Activated T-cell treated with anti-CD3 and anti-CD28 coated beads, Interleukin-2, amount 50 U/mL, for 24 hours (primary cell): Measurements from ENCODE around the gene ARL3.
A peak's percentile ranks its signal among the peaks of the same experiment; 100 is the strongest.
"Not testable (repeated sequence)": the region's sequence is repeated elsewhere in the genome, so short reads cannot be mapped to it uniquely, and the experiment has no call there.

Experiments
- DNase-seq: peaks from one replicate; pipeline ENCODE4 v3.0.0-alpha.2; 2020
- H3K27ac Mint-ChIP-seq: 2 replicates; pipeline ENCODE4 v1.8.0; 2020; ENCODE audit warnings: mild to moderate bottlenecking, mixed read lengths
- H3K27me3 Mint-ChIP-seq: 2 replicates; pipeline ENCODE4 v1.8.0; 2020; ENCODE audit warnings: mixed read lengths
- H3K36me3 Mint-ChIP-seq: 2 replicates; pipeline ENCODE4 v1.8.0; 2020; ENCODE audit warnings: low read depth, mixed read lengths
- H3K4me1 Mint-ChIP-seq: 2 replicates; pipeline ENCODE4 v1.8.0; 2020; ENCODE audit warnings: low read depth, mixed read lengths
- H3K4me3 Mint-ChIP-seq: 2 replicates; pipeline ENCODE4 v1.8.0; 2020; ENCODE audit warnings: mild to moderate bottlenecking, moderate library complexity, mixed read lengths
- H3K9me3 Mint-ChIP-seq: 2 replicates; pipeline ENCODE4 v1.8.0; 2020; ENCODE audit warnings: mixed read lengths

The ARL3 gene

GRCh38 chr10:102675666-102676533 is 38.3 kb downstream of the ARL3 start:
- no peak overlapping the region for H3K4me3 Mint-ChIP-seq
- peak overlapping the region; percentile 44 for H3K27ac Mint-ChIP-seq
- no peaks in the 10 kb centered on the region for H3K27me3 Mint-ChIP-seq
- peaks cover 40% of the 10 kb centered on the region for H3K4me1 Mint-ChIP-seq
- H3K36me3 Mint-ChIP-seq: peaks cover 3% of the 10 kb centered on the region
- no peaks in the 10 kb centered on the region for H3K9me3 Mint-ChIP-seq
- peak; percentile 24 for DNase-seq

DNA sequence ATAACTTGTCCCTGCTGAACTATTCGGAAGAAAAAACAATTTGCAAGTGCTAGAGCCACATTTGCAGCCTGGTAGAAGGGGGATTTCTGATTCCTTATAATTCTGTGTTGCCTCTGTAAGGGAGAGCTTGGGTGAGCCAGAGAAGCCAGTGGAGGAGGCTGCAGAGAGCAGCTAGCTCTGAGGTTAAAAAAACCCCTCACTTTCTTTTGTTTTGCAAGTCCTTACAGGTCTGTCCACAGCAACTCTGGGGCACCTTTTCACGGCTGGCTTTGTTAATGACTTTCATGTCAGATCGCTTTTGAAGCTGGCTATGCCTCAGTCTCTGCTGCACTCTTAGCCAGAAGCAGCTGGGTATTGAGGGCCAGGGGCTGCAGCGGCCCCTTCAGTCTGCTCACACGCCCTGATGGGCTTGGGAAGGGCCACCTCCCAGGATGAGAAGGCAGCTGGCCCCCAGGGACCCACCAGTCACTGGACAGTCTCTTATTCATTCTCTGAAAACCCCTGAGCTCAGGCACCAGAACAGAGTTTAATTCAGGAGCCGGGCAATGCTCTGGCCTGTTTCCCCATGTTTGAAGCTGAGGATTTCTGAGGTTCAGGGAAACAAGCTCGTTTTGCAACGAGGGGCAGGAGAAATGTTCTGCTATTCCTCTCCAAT is 39.1 kb downstream of the ARL3 start:
- Mint-ChIP-seq H3K27me3 (no peaks in the 10 kb centered on the region), H3K9me3 (no peaks in the 10 kb centered on the region), H3K27ac (peak overlapping the region; percentile 86), H3K4me3 (no peak overlapping the region), H3K36me3 (peaks cover under 1% of the 10 kb centered on the region), H3K4me1 (peaks cover 41% of the 10 kb centered on the region)
- no peak for DNase-seq

- Mint-ChIP-seq H3K27me3 (no peaks in the 10 kb centered on the region), H3K9me3 (no peaks in the 10 kb centered on the region), H3K27ac (peak overlapping the region; percentile 86), H3K4me1 (peaks cover 46% of the 10 kb centered on the region), H3K36me3 (no peaks in the 10 kb centered on the region), H3K4me3 (peak overlapping the region; percentile 71)
- no peak for DNase-seq
Measured at GRCh38 chr10:102674566-102674965, 39.6 kb downstream of the ARL3 start.

GRCh38 chr10:102673819-102674511 is 40.2 kb downstream of the ARL3 start:
- Mint-ChIP-seq H3K4me1 (peaks cover 51% of the 10 kb centered on the region), H3K27ac (peak overlapping the region; percentile 86), H3K9me3 (no peaks in the 10 kb centered on the region), H3K36me3 (no peaks in the 10 kb centered on the region), H3K27me3 (no peaks in the 10 kb centered on the region), H3K4me3 (peak overlapping the region; percentile 71)
- peak; percentile 72 for DNase-seq

DNA sequence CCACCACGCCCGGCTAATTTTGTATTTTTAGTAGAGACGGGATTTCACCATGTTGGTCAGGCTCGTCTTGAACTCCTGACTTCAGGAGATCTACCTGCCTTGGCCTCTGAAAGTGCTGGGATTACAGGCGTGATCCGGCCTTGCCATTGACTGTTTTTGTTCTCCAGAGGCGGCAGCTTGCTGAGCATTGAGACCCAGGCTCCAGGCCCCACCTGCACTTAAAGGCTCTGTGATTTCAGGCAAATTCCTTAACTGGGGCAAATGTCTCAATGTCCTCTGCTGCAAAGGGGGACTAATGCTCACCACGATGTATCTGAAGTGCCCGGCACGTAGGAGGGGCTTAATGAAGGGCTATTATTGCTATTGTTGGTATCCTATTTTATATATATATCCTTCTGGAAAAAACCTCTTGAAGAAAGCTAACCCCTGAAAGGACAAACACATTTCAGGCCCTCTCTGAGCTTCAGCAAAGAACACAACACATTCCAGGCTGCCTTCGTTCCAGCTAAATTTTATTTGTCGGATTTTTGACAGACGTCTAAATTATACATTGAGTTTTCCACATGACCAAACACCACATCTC is 40.9 kb downstream of the ARL3 start:
- Mint-ChIP-seq H3K27me3 (no peaks in the 10 kb centered on the region), H3K27ac (peak overlapping the region; percentile 86), H3K36me3 (no peaks in the 10 kb centered on the region), H3K4me3 (peak overlapping the region; percentile 71), H3K4me1 (peaks cover 56% of the 10 kb centered on the region), H3K9me3 (no peaks in the 10 kb centered on the region)
- DNase-seq: no peak

DNA sequence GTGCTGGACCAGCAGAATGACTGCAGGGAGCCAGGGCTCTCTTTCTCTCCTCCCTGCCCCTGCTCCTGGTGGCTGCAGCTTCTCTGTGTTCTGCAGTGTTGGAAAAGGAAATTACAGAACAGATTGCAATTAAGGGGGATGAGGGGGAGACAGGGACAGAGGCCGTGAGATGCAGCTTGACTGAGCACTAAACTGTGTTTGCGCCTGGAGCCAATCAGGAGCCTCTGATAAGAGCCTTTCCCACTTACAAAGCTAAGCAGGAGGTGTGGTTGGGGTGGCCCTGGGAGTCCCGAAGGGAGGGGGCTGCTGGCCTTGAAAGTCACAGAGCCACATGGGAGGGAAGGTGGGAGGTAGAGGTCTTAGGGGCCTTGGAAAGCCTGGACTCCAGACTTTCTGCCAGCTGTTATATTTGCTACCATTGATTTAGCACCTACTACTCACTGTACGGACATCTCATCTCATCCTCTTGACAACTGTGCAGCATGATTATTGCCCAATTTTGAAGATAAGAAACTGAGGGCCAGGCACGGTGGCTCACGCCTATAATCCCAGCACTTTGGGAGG is 43.2 kb downstream of the ARL3 start:
- H3K9me3 Mint-ChIP-seq: no peaks in the 10 kb centered on the region
- H3K4me3 Mint-ChIP-seq: no peak overlapping the region
- no peak overlapping the region for H3K27ac Mint-ChIP-seq
- H3K27me3 Mint-ChIP-seq: no peaks in the 10 kb centered on the region
- DNase-seq: peak; percentile 22
- H3K4me1 Mint-ChIP-seq: peaks cover 56% of the 10 kb centered on the region
- H3K36me3 Mint-ChIP-seq: no peaks in the 10 kb centered on the region

DNA sequence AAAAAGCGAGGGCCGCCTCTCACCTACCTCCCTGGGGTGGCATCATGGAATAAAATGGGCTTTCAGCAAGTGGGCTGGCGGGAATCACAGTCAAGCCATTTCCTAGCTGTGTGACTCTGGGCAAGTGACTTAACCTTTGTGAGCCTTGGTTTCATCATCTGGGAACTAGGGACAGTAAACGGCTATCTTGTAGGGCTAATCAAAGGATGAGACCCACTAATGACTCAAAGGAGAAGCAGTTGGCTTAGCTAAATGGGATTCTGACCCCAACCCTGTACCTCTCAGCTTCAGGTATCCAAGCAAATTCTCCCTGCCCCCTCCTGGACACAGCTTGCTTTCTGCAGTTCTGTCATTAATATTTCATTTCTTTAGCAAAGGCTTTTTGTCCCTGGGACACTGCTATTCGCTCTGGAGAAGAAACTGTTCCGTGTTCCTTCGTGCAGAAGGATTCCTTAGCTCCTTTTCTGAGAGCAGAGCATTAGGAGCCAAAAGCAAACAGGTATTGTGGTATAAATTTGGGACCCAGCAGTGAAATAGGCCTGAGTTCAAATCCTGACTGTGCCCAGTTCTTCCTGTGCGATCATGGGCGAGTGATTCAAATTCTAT is 44.0 kb downstream of the ARL3 start:
- Mint-ChIP-seq H3K36me3 (no peaks in the 10 kb centered on the region), H3K27ac (no peak overlapping the region), H3K4me1 (peaks cover 48% of the 10 kb centered on the region), H3K4me3 (no peak overlapping the region), H3K9me3 (no peaks in the 10 kb centered on the region), H3K27me3 (no peaks in the 10 kb centered on the region)
- peak; percentile 8 for DNase-seq

DNA sequence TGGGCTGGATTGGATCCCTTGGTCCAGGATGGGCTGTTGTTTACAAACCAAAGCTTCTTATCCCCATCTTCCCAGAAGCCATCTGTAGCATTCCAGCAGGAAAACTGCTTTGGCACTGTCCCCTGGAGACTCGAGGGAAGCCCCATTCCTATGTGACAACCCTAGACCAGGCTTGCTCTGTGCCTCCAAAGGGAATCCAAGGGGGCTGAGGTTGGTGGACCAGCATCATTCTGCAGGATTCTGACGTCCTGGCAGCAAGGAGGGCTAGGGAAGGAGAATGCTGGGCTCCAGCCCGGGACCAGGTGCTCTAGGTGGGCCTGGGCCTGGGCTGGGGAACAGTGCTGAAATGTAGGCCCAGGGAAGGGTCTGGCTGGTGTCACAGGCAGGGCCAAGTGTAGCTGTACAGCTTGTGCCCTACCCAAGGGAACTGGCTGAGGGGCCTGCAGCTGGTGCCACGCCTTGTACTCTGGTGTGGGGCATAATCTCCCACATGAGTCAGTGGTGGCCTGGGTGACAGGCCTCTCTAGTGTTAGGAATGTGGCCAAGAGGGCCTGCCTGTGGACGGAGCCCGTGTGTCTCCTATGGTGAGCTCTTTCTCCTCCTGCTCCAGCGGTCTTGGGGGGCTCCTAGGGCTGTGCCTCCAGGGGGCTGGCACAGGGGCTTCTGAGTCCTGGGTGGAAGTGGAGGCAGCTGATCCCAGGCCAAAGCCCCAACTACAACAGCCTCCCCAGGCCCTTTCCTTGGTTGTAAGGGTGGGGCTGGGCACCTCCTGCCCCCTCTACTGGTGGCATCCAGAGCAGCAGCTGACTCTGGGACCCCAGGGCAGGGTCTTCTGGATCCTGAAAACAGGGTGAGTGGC is 44.8 kb downstream of the ARL3 start:
- no peak overlapping the region for H3K27ac Mint-ChIP-seq
- H3K9me3 Mint-ChIP-seq: no peaks in the 10 kb centered on the region
- H3K4me3 Mint-ChIP-seq: no peak overlapping the region
- peaks cover 41% of the 10 kb centered on the region for H3K4me1 Mint-ChIP-seq
- peak; percentile 48 for DNase-seq
- no peaks in the 10 kb centered on the region for H3K36me3 Mint-ChIP-seq
- no peaks in the 10 kb centered on the region for H3K27me3 Mint-ChIP-seq

DNA sequence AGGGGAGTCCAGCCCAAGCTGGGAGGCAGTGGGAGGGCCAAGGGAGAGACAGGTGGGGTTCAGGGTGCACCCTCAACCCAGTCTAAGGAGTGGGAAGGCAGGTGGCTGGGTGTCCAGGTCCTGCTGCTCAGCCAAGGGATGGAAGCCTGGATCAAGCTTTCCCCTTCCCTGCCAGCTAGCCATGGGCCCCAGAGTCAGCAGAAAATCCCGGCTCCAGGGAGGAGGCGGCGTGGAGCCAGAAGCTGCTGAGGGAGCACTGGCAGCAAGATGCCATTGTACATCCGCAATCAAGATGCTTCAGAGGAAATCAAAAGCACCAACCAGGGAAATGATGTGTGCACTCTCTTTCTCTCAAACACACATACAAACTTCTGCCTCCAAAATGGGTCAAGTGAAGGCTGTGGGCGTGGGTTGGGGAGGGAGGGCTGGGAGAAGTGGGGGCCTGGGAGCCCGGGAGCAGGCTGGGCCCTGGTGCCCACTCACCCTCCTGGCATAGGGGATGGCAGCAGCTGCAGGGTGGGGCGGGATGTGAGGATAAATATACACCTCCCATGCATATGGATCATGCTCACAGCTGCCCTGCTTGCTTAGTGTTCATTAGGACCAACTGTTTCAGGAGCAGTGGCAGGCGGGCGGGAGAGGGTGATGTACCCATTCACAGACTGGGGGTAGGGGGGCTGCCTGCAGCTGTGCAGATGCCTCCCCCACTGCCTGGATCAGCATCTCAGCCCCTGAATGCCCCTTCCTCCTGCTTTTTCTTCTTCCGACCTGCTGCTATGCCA is 45.7 kb downstream of the ARL3 start:
- Mint-ChIP-seq H3K4me3 (no peak overlapping the region), H3K4me1 (peaks cover 32% of the 10 kb centered on the region)

GRCh38 chr10:102667411-102667810 is 46.8 kb downstream of the ARL3 start:
- not testable (repeated sequence) for H3K36me3 Mint-ChIP-seq, H3K4me3 Mint-ChIP-seq, H3K9me3 Mint-ChIP-seq, H3K27me3 Mint-ChIP-seq, DNase-seq
- peaks cover 28% of the 10 kb centered on the region for H3K4me1 Mint-ChIP-seq
- peak overlapping the region; percentile 63 for H3K27ac Mint-ChIP-seq

More for the DNA sequence above, 45.7 kb downstream of the ARL3 start:
- Mint-ChIP-seq H3K27ac (peak overlapping the region; percentile 22), H3K27me3 (no peaks in the 10 kb centered on the region), H3K9me3 (no peaks in the 10 kb centered on the region), H3K36me3 (no peaks in the 10 kb centered on the region)
- peak; percentile 28 for DNase-seq

DNA sequence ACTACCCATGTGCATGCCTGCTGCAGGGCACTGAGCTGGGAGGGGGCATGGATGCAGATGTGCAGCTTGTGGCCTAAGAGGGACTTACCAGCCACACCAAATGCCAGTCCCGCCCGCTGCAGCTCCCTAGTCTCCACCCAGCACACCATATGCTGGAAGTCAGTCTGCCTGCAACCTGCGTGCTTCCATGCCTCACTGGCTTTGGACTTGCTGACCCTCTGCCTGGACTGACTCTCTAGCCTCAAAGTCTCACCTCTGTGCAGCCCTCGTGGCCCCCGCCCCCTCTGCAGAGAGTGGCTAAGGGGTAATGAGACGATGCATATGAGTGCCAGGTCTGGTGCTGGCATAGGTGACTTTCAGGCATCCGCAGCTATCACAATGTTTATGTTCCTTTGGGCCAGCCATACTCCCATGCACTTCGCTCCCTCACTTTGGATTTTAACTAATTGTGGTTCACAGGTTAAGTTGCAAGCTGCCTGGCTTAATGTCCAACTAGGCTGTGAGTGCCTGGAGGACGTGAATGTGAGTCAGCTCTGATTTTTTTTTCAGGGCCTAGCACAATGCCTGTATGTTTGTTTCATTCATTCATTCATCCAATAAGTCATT is 48.2 kb downstream of the ARL3 start:
- DNase-seq: no peak
- H3K4me3 Mint-ChIP-seq: no peak overlapping the region
- H3K27me3 Mint-ChIP-seq: no peaks in the 10 kb centered on the region
- no peaks in the 10 kb centered on the region for H3K9me3 Mint-ChIP-seq
- H3K4me1 Mint-ChIP-seq: peaks cover 41% of the 10 kb centered on the region
- no peaks in the 10 kb centered on the region for H3K36me3 Mint-ChIP-seq
- H3K27ac Mint-ChIP-seq: no peak overlapping the region

GRCh38 chr10:102661658-102662028 is 52.6 kb downstream of the ARL3 start:
- H3K9me3 Mint-ChIP-seq: no peaks in the 10 kb centered on the region
- peak overlapping the region; percentile 88 for H3K27ac Mint-ChIP-seq
- peaks cover 45% of the 10 kb centered on the region for H3K4me1 Mint-ChIP-seq
- peaks cover 27% of the 10 kb centered on the region for H3K36me3 Mint-ChIP-seq
- no peaks in the 10 kb centered on the region for H3K27me3 Mint-ChIP-seq
- DNase-seq: no peak
- H3K4me3 Mint-ChIP-seq: peak overlapping the region; percentile 59
